DND-41 (cell line): Measurements from ENCODE around the gene ANKRD11.

Source experiments
- EZH2 ChIP-seq: IDR thresholded peaks from 3 replicates; pipeline ENCODE4 v1.6.1; 2012; ENCODE audit warnings: borderline replicate concordance, low read depth, mild to moderate bottlenecking, moderate library complexity, low read length, inconsistent platforms; ENCODE audit not compliant: severe bottlenecking
- TF ChIP-seq, protein P1 (sequence below): IDR thresholded peaks from 2 replicates; pipeline ENCODE4 v1.5.1; 2012; ENCODE audit warnings: borderline replicate concordance, low read length, moderate library complexity, mild to moderate bottlenecking; ENCODE audit not compliant: poor library complexity, severe bottlenecking; ENCODE audit errors: extremely low read depth

DNA sequence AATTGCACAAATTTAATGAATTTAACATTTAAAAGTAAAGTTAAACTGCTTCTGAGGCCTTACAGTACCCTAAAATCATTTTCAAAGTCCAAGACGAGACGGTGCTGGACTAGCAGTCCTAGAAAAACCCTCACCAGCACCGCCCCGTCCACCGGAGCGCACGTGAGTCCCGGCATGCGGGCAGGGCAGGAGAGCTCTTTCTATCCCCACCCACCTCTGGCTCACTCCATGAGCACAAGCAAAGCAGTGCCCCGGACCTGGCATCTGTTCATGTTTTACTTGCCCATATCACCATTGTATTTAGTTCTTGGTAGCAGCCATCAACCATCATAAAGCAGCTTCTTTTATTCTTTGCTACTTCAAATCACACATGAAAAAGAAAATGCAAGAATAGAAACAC is 41.7 kb downstream of the ANKRD11 start:
- TF ChIP-seq EZH2 = no peak
- TF ChIP-seq, protein P1, sequence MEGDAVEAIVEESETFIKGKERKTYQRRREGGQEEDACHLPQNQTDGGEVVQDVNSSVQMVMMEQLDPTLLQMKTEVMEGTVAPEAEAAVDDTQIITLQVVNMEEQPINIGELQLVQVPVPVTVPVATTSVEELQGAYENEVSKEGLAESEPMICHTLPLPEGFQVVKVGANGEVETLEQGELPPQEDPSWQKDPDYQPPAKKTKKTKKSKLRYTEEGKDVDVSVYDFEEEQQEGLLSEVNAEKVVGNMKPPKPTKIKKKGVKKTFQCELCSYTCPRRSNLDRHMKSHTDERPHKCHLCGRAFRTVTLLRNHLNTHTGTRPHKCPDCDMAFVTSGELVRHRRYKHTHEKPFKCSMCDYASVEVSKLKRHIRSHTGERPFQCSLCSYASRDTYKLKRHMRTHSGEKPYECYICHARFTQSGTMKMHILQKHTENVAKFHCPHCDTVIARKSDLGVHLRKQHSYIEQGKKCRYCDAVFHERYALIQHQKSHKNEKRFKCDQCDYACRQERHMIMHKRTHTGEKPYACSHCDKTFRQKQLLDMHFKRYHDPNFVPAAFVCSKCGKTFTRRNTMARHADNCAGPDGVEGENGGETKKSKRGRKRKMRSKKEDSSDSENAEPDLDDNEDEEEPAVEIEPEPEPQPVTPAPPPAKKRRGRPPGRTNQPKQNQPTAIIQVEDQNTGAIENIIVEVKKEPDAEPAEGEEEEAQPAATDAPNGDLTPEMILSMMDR = no peak
